IMR-90 (cell line): ENCODE results near the gene KDM5D. TPM values are rescaled to one million over a fixed set of nuclear protein-coding genes. Genes with fewer than 3 reads are reported as not detected.

Experiments
- ATAC-seq: fragments of 200-7000 bp; cut with Tn5 transposase; 2 replicates; pipeline ENCODE4 v1.9.1; 2020; ENCODE audit warnings: low read depth, mild to moderate bottlenecking, moderate library complexity
- BruUV-seq: library from RNA; stranded (reverse); fragments of 400-500 nt; replicated peaks from 2 replicates; lab custom pipeline; 2021; lab: Mats Ljungman, UMichigan
- CTCF ChIA-PET: fragments of 300-600 bp; formaldehyde crosslinking; extraction: SDS; loops from one replicate; lab custom pipeline; 2021; ENCODE audit warnings: antibody characterized with exemption; lab: Yijun Ruan, JAX
- POLR2A ChIA-PET: fragments of 300-600 bp; sonication (Branson Sonifier 250); formaldehyde crosslinking; loops from one replicate; lab custom pipeline; 2022; ENCODE audit warnings: antibody characterized with exemption; ENCODE audit not compliant: unreplicated experiment; lab: Charles Lee
- DNase-seq: peaks from one replicate; pipeline ENCODE4 v3.0.0; 2013
- H2AFZ ChIP-seq: replicated peaks from 2 replicates; pipeline ENCODE3; 2013; ENCODE audit warnings: low read length, mild to moderate bottlenecking; ENCODE audit not compliant: poor library complexity
- H2AK5ac ChIP-seq: 2 replicates; pipeline ENCODE4 v1.6.1; 2013; ENCODE audit warnings: low read depth, low read length, inconsistent platforms
- H2AK9ac ChIP-seq: replicated peaks from 2 replicates; pipeline ENCODE3; 2013; ENCODE audit warnings: mild to moderate bottlenecking, low read depth, low read length, moderate library complexity; ENCODE audit not compliant: poor library complexity
- H2BK120ac ChIP-seq: 2 replicates; pipeline ENCODE4 v1.6.1; 2013; ENCODE audit warnings: low read depth, low read length, inconsistent platforms
- H2BK15ac ChIP-seq: 3 replicates; pipeline ENCODE4 v1.6.1; 2013; ENCODE audit warnings: low read depth, low read length, inconsistent platforms
- H2BK20ac ChIP-seq: 2 replicates; pipeline ENCODE4 v1.6.1; 2013; ENCODE audit warnings: low read depth, mild to moderate bottlenecking, inconsistent platforms, low read length, moderate library complexity
- H2BK5ac ChIP-seq: 2 replicates; pipeline ENCODE4 v1.6.1; 2013; ENCODE audit warnings: mild to moderate bottlenecking, low read depth, low read length, inconsistent platforms; ENCODE audit not compliant: poor library complexity, severe bottlenecking
- H3K14ac ChIP-seq: replicated peaks from 2 replicates; pipeline ENCODE4 v1.6.1; 2013; ENCODE audit warnings: low read depth, low read length, inconsistent platforms
- H3K18ac ChIP-seq: 2 replicates; pipeline ENCODE4 v1.6.1; 2013; ENCODE audit warnings: low read depth, low read length, control low read depth
- H3K23ac ChIP-seq: 2 replicates; pipeline ENCODE4 v1.6.1; 2013; ENCODE audit warnings: low read depth, low read length, inconsistent platforms
- H3K27ac ChIP-seq: 2 replicates; pipeline ENCODE4 v1.5.1; 2013; ENCODE audit warnings: mild to moderate bottlenecking, control low read depth, low read length; ENCODE audit not compliant: insufficient read depth
- H3K27me3 ChIP-seq: 2 replicates; pipeline ENCODE4 v1.6.1; 2013; ENCODE audit warnings: low read length; ENCODE audit not compliant: control insufficient read depth, insufficient read depth
- H3K36me3 ChIP-seq: 2 replicates; pipeline ENCODE4 v1.6.1; 2013; ENCODE audit warnings: low read length, mixed read lengths; ENCODE audit not compliant: control insufficient read depth, insufficient read depth
- H3K4ac ChIP-seq: 2 replicates; pipeline ENCODE4 v1.6.1; 2013; ENCODE audit warnings: low read depth, low read length, inconsistent platforms
- H3K4me1 ChIP-seq: 2 replicates; pipeline ENCODE4 v1.6.1; 2013; ENCODE audit warnings: low read length, mixed read lengths; ENCODE audit not compliant: control insufficient read depth, insufficient read depth
- H3K4me2 ChIP-seq: 2 replicates; pipeline ENCODE4 v1.6.1; 2013; ENCODE audit warnings: low read depth, mild to moderate bottlenecking, control low read depth, low read length, moderate library complexity
- H3K4me3 ChIP-seq: 2 replicates; pipeline ENCODE4 v1.5.1; 2013; ENCODE audit warnings: low read depth, mild to moderate bottlenecking, control low read depth, low read length, moderate library complexity; ENCODE audit not compliant: insufficient read depth
- H3K56ac ChIP-seq: 2 replicates; pipeline ENCODE4 v1.6.1; 2013; ENCODE audit warnings: low read length, inconsistent platforms; ENCODE audit not compliant: insufficient read depth; ENCODE audit errors: extremely low read depth
- H3K79me1 ChIP-seq, 2 experiments: 2 replicates each; pipeline ENCODE4 v1.6.1; 2013; ENCODE audit warnings: low read length in 2 of 2, inconsistent platforms in 1 of 2, low read depth in 1 of 2
- H3K9ac ChIP-seq: 2 replicates; pipeline ENCODE4 v1.6.1; 2013; ENCODE audit warnings: low read depth, low read length, control low read depth
- H3K9me1 ChIP-seq: 2 replicates; pipeline ENCODE4 v1.6.1; 2013; ENCODE audit warnings: low read length, inconsistent platforms; ENCODE audit not compliant: insufficient read depth
- H3K9me3 ChIP-seq: 2 replicates; pipeline ENCODE4 v1.6.1; 2013; ENCODE audit warnings: low read length; ENCODE audit not compliant: control insufficient read depth, insufficient read depth
- H4K20me1 ChIP-seq: 2 replicates; pipeline ENCODE4 v1.6.1; 2013; ENCODE audit warnings: low read length, inconsistent platforms; ENCODE audit not compliant: insufficient read depth
- H4K5ac ChIP-seq: 2 replicates; pipeline ENCODE4 v1.6.1; 2013; ENCODE audit warnings: mild to moderate bottlenecking, low read depth, low read length, control low read depth
- H4K8ac ChIP-seq, 2 experiments: 2 replicates each; pipeline ENCODE4 v1.6.1; 2013; ENCODE audit warnings: low read depth in 2 of 2, low read length in 2 of 2, control low read depth in 1 of 2, inconsistent platforms in 1 of 2
- H4K91ac ChIP-seq: 2 replicates; pipeline ENCODE4 v1.6.1; 2013; ENCODE audit warnings: low read depth, low read length, inconsistent platforms; ENCODE audit not compliant: insufficient read depth
- BHLHE40 ChIP-seq: fragments of 150-350 bp; IDR thresholded peaks from 2 replicates; pipeline ENCODE4 v1.6.1; 2016; ENCODE audit warnings: mild to moderate bottlenecking, low read depth, low read length
- CEBPB ChIP-seq: IDR thresholded peaks from 2 replicates; pipeline ENCODE4 v1.6.1; 2012; ENCODE audit warnings: low read depth, low read length, improper control_type of control experiment
- CHD1 ChIP-seq: IDR thresholded peaks from 2 replicates; pipeline ENCODE4 v1.6.1; 2012; ENCODE audit warnings: low read depth, low read length, improper control_type of control experiment
- CTCF ChIP-seq: conservative IDR thresholded peaks from 2 replicates; pipeline ENCODE4 v1.5.1; 2012; ENCODE audit warnings: mild to moderate bottlenecking, low read depth, low read length, improper control_type of control experiment
- ELK1 ChIP-seq: fragments of 150-350 bp; IDR thresholded peaks from 2 replicates; pipeline ENCODE4 v1.6.1; 2016; ENCODE audit warnings: low read depth, mild to moderate bottlenecking, low read length, moderate library complexity, borderline replicate concordance
- FOS ChIP-seq: fragments of 150-350 bp; IDR thresholded peaks from 2 replicates; pipeline ENCODE4 v1.6.1; 2016; ENCODE audit warnings: low read depth, low read length
- MAFK ChIP-seq: IDR thresholded peaks from 2 replicates; pipeline ENCODE4 v1.6.1; 2012; ENCODE audit warnings: low read depth, low read length, improper control_type of control experiment
- MXI1 ChIP-seq: IDR thresholded peaks from 2 replicates; pipeline ENCODE4 v1.6.1; 2012; ENCODE audit warnings: low read depth, mild to moderate bottlenecking, low read length, moderate library complexity, borderline replicate concordance
- NFE2L2 ChIP-seq: fragments of 150-350 bp; IDR thresholded peaks from 2 replicates; pipeline ENCODE4 v1.6.1; 2016; ENCODE audit warnings: low read depth, mild to moderate bottlenecking, low read length
- POLR2A ChIP-seq: IDR thresholded peaks from 2 replicates; pipeline ENCODE4 v1.6.1; 2012; ENCODE audit warnings: mild to moderate bottlenecking, low read depth, low read length
- RAD21 ChIP-seq: IDR thresholded peaks from 2 replicates; pipeline ENCODE4 v1.6.1; 2012; ENCODE audit warnings: low read length, improper control_type of control experiment
- RCOR1 ChIP-seq: IDR thresholded peaks from 2 replicates; pipeline ENCODE4 v1.6.1; 2012; ENCODE audit warnings: mild to moderate bottlenecking, low read length, improper control_type of control experiment; ENCODE audit not compliant: insufficient replicate concordance
- RFX5 ChIP-seq: IDR thresholded peaks from 2 replicates; pipeline ENCODE4 v1.8.0; 2012; ENCODE audit warnings: low read depth, mild to moderate bottlenecking, low read length, moderate library complexity
- SMC3 ChIP-seq: fragments of 150-350 bp; IDR thresholded peaks from 2 replicates; pipeline ENCODE4 v1.6.1; 2016; ENCODE audit warnings: low read depth, mild to moderate bottlenecking, antibody characterized with exemption, low read length, moderate library complexity
- USF2 ChIP-seq: fragments of 150-350 bp; IDR thresholded peaks from 2 replicates; pipeline ENCODE4 v1.6.1; 2017; ENCODE audit warnings: mild to moderate bottlenecking, antibody characterized with exemption, low read length, low read depth
- WGBS, 2 experiments: methylation state at CpG; one replicate each; pipeline versions ENCODE4 v1.1.5 to v1.1.7; 2013; ENCODE audit warnings: missing lambda C conversion rate in 2 of 2; ENCODE audit not compliant: insufficient read length in 1 of 2; ENCODE audit errors: extremely low coverage in 2 of 2; 5-methylcytosine and 5-hydroxymethylcytosine counted together
- dilution Hi-C: fragments of 300-500 bp; cut with HindIII; formaldehyde crosslinking; loops from one replicate; pipeline ENCODE4 v1.14.3; 2018; ENCODE audit warnings: low sequenced_read_pairs; ENCODE audit not compliant: unreplicated experiment
- in situ Hi-C: fragments of 300-500 bp; cut with MboI; formaldehyde crosslinking; loops from 3 replicates; pipeline ENCODE4 v1.14.3; 2019; ENCODE audit warnings: low sequenced_read_pairs, inconsistent platforms, mixed read lengths
- intact Hi-C: fragments of 100-400 bp; cut with micrococcal nuclease; formaldehyde crosslinking; loops from 2 replicates; pipeline ENCODE4 v1.10.0; 2022
- polyA plus RNA-seq, 3 experiments: library from polyadenylated mRNA; depleted of rRNA; stranded (reverse); fragments of >200 nt; gene quantifications; 2 replicates each; pipeline ENCODE4 v1.2.3, GENCODE V29; 2012; ENCODE audit warnings: low replicate concordance in 1 of 3
- total RNA-seq: library from RNA; depleted of rRNA; stranded (reverse); fragments of >200 nt; gene quantifications from 2 replicates; pipeline ENCODE4 v1.2.3, GENCODE V29; 2012

KDM5D gene
- total and polyA plus RNA-seq, 2 of the 4 experiments (the other 2 are of a cell fraction), result not detected

- H3K36me3 ChIP-seq, result no peaks in the 10 kb centered on the region
- intact Hi-C loops, result no loop called here
- H3K14ac ChIP-seq, result no peak overlapping the region
- H3K27ac ChIP-seq, result no peak overlapping the region
- no peak for DNase-seq
- BruUV-seq, result no TSS peak
- ChIA-PET POLR2A (no interaction called here), CTCF (no interaction called here)
- no peaks in the 10 kb centered on the region for H4K20me1 ChIP-seq
- WGBS, 2 experiments, result no CpG with 5 or more reads among the region's 3 CpGs
- no peak overlapping the region for H2AK5ac ChIP-seq
- no peak overlapping the region for H3K23ac ChIP-seq
- no peak overlapping the region for H2BK20ac ChIP-seq
- no peak overlapping the region for H3K4ac ChIP-seq
- TF ChIP-seq USF2 (no peak), MAFK (no peak), ELK1 (no peak), MXI1 (no peak), NFE2L2 (no peak), CHD1 (no peak), SMC3 (no peak), CTCF (no peak), RAD21 (no peak), FOS (no peak), BHLHE40 (no peak), RCOR1 (no peak), CEBPB (no peak), POLR2A (no peak), RFX5 (no peak)
- no peak overlapping the region for H3K9ac ChIP-seq
- no peaks in the 10 kb centered on the region for H3K9me3 ChIP-seq
- H4K8ac ChIP-seq, result no peak overlapping the region
- H3K27me3 ChIP-seq, result no peaks in the 10 kb centered on the region
- dilution Hi-C loops, result no loop called here
- H4K91ac ChIP-seq, result no peak overlapping the region
- H2BK5ac ChIP-seq, result no peak overlapping the region
- H4K5ac ChIP-seq, result no peak overlapping the region
- no peak overlapping the region for H3K4me2 ChIP-seq
- no peaks in the 10 kb centered on the region for H3K79me1 ChIP-seq
- ATAC-seq, result no peak
- no peak overlapping the region for H2BK120ac ChIP-seq
- H3K56ac ChIP-seq, result no peak overlapping the region
- H3K9me1 ChIP-seq, result no peaks in the 10 kb centered on the region
- H2AFZ ChIP-seq, result no peak overlapping the region
- H3K4me1 ChIP-seq, result no peaks in the 10 kb centered on the region
- in situ Hi-C loops, result no loop called here
- no peak overlapping the region for H2BK15ac ChIP-seq
- no peak overlapping the region for H3K4me3 ChIP-seq
- H3K18ac ChIP-seq, result no peak overlapping the region
- no peak overlapping the region for H2AK9ac ChIP-seq
These were observed 27.4 kb downstream of the KDM5D start for GRCh38 chrY:19717146-19717545.
